ENCODE measurements around the gene TRPV3. TPM values are rescaled to one million over a fixed set of nuclear protein-coding genes. Genes with fewer than 3 reads are reported as not detected.

Gene TRPV3
- total and polyA plus RNA-seq, 3 donors from 2014 or later: 6.6 to 37.2 (median 19.8) TPM

GRCh38 chr17:3529817-3530741 lies 27.5 kb downstream of the TRPV3 start:
- Histone ChIP-seq H3K27ac (peak overlapping the region; percentile 60 to 80), H3K4me3 (peak overlapping the region in 1 of 2 donors; percentile 34), H3K4me1 (peaks cover 38% of the 10 kb centered on the region), H3K9me3 (no peaks in the 10 kb centered on the region), H3K36me3 (ENCODE audit: low read depth, missing control alignments) (no peaks in the 10 kb centered on the region), H3K27me3 (no peaks in the 10 kb centered on the region)
- WGBS, 2 donors: 33 to 61% methylated on average over 19 to 32 of the region's 32 CpGs
- DNase-seq: peak; percentile 92
- intact Hi-C loops (cut with DNase I; ENCODE audit: low total_unique reads): no loop called here
- no peak for TF ChIP-seq CTCF (IDR thresholded peaks at IDR 0.05)
- TF ChIP-seq POLR2A (IDR thresholded peaks at IDR 0.05): no peak

DNA sequence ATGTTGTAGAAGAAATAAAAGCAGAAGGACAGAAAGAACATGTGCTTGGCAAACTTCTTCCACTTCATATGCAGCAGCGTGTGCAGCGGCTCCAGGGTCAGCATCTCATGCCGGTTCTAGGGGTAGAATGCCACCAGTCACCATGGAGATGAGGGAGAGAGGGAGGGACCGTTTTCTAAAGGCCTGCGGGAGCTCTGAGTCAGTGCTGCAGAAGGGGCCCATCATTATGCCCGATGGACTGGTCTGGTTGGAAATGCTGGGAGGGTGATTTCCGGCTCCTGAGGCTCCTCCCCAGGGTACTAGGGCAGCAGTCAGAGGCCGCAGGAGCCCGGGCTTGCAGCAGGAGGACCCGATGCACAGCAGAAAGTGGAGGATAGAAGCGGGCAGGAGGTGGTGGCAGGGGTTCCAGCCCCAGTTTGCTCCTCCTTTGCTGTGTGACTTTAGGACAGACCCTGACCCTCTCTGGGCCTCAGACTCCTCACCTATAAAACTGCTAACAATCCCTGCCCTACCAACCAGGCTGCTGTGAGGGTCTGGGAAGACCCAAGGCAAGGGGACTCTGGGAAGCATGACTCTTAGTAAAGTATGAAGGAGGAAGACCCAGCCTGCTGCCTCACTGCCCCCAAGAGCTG lies 28.6 kb downstream of the TRPV3 start:
- H3K27me3 ChIP-seq: no peaks in the 10 kb centered on the region
- no peak for TF ChIP-seq POLR2A (IDR thresholded peaks at IDR 0.05)
- no peak for TF ChIP-seq CTCF (IDR thresholded peaks at IDR 0.05)
- intact Hi-C loops (cut with DNase I; ENCODE audit: low total_unique reads): no loop called here
- H3K27ac ChIP-seq: peak overlapping the region in 1 of 2 donors; percentile 80
- no peaks in the 10 kb centered on the region for H3K9me3 ChIP-seq
- WGBS, 2 donors: 27 to 45% methylated on average over 11 of the region's 11 CpGs
- no peaks in the 10 kb centered on the region for H3K36me3 ChIP-seq (ENCODE audit: low read depth, missing control alignments)
- H3K4me1 ChIP-seq: peaks cover 38% of the 10 kb centered on the region
- DNase-seq: peak; percentile 46
- peak overlapping the region in 1 of 2 donors; percentile 34 for H3K4me3 ChIP-seq

- H3K4me3 ChIP-seq: no peak overlapping the region
- TF ChIP-seq POLR2A (IDR thresholded peaks at IDR 0.05) (no peak), CTCF (IDR thresholded peaks at IDR 0.05) (no peak)
- intact Hi-C loops (cut with DNase I; ENCODE audit: low total_unique reads): no loop called here
- peak; percentile 40 for DNase-seq
- peak overlapping the region in 1 of 2 donors; percentile 80 for H3K27ac ChIP-seq
- peaks cover 38% of the 10 kb centered on the region for H3K4me1 ChIP-seq
- H3K9me3 ChIP-seq: no peaks in the 10 kb centered on the region
- WGBS, 2 donors: 42 to 72% methylated on average over 12 to 14 of the region's 14 CpGs
- no peaks in the 10 kb centered on the region for H3K27me3 ChIP-seq
- no peaks in the 10 kb centered on the region for H3K36me3 ChIP-seq (ENCODE audit: low read depth, missing control alignments)
These were observed 29.2 kb downstream of the TRPV3 start for GRCh38 chr17:3528403-3528851.

DNA sequence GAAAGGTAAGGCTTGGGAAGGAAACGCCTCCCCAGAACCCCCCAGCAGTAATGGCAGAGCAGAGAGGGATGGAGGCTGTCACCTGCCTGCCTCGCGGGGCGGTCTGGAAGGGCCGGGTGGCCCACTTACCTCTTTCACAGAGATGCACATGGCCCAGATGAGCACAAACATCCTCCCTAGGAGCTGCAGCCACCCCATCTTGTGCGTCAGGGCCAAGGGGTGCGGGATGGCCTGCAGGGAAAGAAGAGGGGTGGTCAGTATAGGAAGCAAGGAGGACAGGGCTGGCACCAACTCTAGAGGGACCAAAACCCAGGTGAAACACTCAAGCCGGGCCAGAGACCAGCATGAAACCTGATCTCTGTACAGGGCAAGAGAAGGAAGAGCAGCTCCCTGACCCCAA lies 29.7 kb downstream of the TRPV3 start:
- H3K27me3 ChIP-seq: no peaks in the 10 kb centered on the region
- no peak for TF ChIP-seq POLR2A (IDR thresholded peaks at IDR 0.05)
- no peak for TF ChIP-seq CTCF (IDR thresholded peaks at IDR 0.05)
- DNase-seq: no peak
- WGBS, 2 donors: 93 to 96% methylated on average over 8 of the region's 8 CpGs
- intact Hi-C loops (cut with DNase I; ENCODE audit: low total_unique reads): no loop called here
- H3K4me1 ChIP-seq: peaks cover 38% of the 10 kb centered on the region
- H3K4me3 ChIP-seq: no peak overlapping the region
- H3K36me3 ChIP-seq (ENCODE audit: low read depth, missing control alignments): no peaks in the 10 kb centered on the region
- H3K27ac ChIP-seq: no peak overlapping the region
- H3K9me3 ChIP-seq: no peaks in the 10 kb centered on the region
